Renal cortex interstitium (tissue), 11 donors: Measurements from ENCODE around the gene ABHD14A. TPM values are rescaled to one million over a fixed set of nuclear protein-coding genes. Genes with fewer than 3 reads are reported as not detected.

Experiments used
- DNase-seq, 11 donors: peaks; one replicate each; pipeline ENCODE4 v3.0.0-alpha.2; 2013; ENCODE audit warnings: low read depth in 9 of 11, low spot score in 4 of 11; ENCODE audit errors: extremely low read depth in 1 of 11
- polyA plus RNA-seq, 3 donors: library from polyadenylated mRNA; unstranded; fragments of 120-200 nt; gene quantifications; one replicate each; pipeline ENCODE4 v1.2.1, GENCODE V29; 2013; ENCODE audit not compliant: insufficient read length in 3 of 3

Gene ABHD14A
- polyA plus RNA-seq, 3 donors: 17.7 to 30.2 (median 28.7) TPM

GRCh38 chr3:51964521-51964920 lies 10.3 kb upstream of the ABHD14A start:
- no peak for DNase-seq

GRCh38 chr3:51966016-51966415 lies 8.8 kb upstream of the ABHD14A start:
- no peak for DNase-seq

- no peak for DNase-seq
These were observed 8.4 kb upstream of the ABHD14A start for GRCh38 chr3:51966486-51966885.

GRCh38 chr3:51966922-51967383 lies 7.9 kb upstream of the ABHD14A start:
- no peak for DNase-seq

- DNase-seq: peak in 5 of 11 donors; percentile 28 to 59 (median 43)
These were observed 7.3 kb upstream of the ABHD14A start, which contains the start of gene PCBP4 for GRCh38 chr3:51967384-51968169. TSS of gene PCBP4 (minus strand) at chr3:51967454. CDS start at chr3:51961240, 6,214 bp downstream.

GRCh38 chr3:51968170-51968775 lies 6.6 kb upstream of the ABHD14A start:
- peak in 3 of 11 donors; percentile 47 to 57 (median 55) for DNase-seq

- DNase-seq: no peak
These were observed 5.8 kb upstream of the ABHD14A start for GRCh38 chr3:51968883-51969678.

- no peak for DNase-seq
These were observed 5.0 kb upstream of the ABHD14A start for GRCh38 chr3:51969841-51970240.

- DNase-seq: no peak
These were observed 4.1 kb upstream of the ABHD14A start for GRCh38 chr3:51970606-51971300.

- DNase-seq: no peak
These were observed 3.5 kb upstream of the ABHD14A start for GRCh38 chr3:51971350-51971749.

GRCh38 chr3:51974277-51974962 lies 444 bp upstream of the ABHD14A start:
- DNase-seq: no peak

- peak in 4 of 11 donors; percentile 46 to 70 (median 60) for DNase-seq
These were observed 1.1 kb downstream of the ABHD14A start for GRCh38 chr3:51975852-51976549.

GRCh38 chr3:51977446-51978142 lies 2.7 kb downstream of the ABHD14A start:
- DNase-seq: no peak

- no peak for DNase-seq
These were observed 3.3 kb downstream of the ABHD14A start for GRCh38 chr3:51978143-51978502.

- no peak for DNase-seq
These were observed 5.4 kb downstream of the ABHD14A start for GRCh38 chr3:51980253-51980652.

- DNase-seq: no peak
These were observed 7.5 kb downstream of the ABHD14A start for GRCh38 chr3:51982352-51982837.
